ENCODE data around the gene RBM39. TPM values are rescaled to one million over a fixed set of nuclear protein-coding genes. Genes with fewer than 3 reads are reported as not detected.
A peak's percentile ranks its signal among the peaks of the same experiment; 100 is the strongest.

RBM39 gene
- total and polyA plus RNA-seq, 2 of the 13 experiments (the other 11 are each of a cell fraction or from before 2014, with no cell fraction given), result 788 to 920 TPM

DNA sequence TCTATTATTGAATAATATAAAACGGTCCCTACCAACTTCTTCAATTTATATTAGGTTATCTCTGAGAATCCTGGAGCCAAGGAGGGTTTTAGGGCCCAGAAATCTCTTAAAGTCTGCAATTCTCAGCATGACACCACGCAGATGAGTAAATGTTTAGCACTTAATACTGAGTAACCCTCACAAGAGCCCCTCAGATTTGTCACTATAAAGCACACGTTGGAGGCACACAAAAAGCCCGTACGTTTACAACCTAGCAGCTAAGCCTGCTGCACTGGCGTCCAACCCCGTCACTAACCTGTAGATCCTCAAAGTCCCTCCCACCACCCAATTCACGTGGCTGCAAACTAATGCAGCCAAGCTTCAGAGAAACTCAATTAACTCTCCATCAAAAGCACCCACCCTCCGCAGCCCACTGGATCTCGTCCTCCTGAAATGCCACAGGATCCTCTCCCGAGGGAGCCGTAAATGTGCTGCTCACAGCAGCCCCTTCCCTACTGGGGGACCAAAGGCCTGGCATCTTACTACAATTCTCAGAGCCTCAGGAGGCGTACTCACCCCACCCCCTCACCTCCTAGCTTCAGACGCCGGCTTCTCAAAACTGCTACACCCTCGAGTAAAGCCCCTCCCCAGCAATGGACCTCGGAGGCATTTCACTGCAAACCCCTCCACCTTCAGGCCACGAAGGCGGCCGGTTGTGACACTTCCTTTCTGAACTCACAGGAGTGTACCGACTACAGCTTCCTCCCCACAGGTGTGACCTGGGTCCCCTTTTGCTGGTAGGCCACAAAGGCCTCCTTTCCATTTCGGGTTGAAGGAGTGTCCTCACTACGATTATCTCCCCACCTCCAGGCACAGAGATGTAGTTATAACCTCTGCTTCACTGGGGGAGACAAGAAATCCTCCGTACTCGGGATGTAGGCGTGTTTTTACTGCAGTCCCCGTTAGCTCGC lies 78.3 kb downstream of the RBM39 start (continued):
- TF ChIP-seq, protein P1, sequence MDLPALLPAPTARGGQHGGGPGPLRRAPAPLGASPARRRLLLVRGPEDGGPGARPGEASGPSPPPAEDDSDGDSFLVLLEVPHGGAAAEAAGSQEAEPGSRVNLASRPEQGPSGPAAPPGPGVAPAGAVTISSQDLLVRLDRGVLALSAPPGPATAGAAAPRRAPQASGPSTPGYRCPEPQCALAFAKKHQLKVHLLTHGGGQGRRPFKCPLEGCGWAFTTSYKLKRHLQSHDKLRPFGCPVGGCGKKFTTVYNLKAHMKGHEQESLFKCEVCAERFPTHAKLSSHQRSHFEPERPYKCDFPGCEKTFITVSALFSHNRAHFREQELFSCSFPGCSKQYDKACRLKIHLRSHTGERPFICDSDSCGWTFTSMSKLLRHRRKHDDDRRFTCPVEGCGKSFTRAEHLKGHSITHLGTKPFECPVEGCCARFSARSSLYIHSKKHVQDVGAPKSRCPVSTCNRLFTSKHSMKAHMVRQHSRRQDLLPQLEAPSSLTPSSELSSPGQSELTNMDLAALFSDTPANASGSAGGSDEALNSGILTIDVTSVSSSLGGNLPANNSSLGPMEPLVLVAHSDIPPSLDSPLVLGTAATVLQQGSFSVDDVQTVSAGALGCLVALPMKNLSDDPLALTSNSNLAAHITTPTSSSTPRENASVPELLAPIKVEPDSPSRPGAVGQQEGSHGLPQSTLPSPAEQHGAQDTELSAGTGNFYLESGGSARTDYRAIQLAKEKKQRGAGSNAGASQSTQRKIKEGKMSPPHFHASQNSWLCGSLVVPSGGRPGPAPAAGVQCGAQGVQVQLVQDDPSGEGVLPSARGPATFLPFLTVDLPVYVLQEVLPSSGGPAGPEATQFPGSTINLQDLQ (CRISPR knock-in tag; IDR thresholded peaks at IDR 0.05), result no peak
- TF ChIP-seq NR2C2 (CRISPR knock-in tag; IDR thresholded peaks at IDR 0.05; ENCODE audit: borderline replicate concordance) (no peak), THAP11 (CRISPR knock-in tag; IDR thresholded peaks at IDR 0.05) (peak; percentile 28; the same call in 1 of the 2 replicates), ZNF331 (CRISPR knock-in tag; IDR thresholded peaks at IDR 0.05) (no peak; the same call in 1 of the 2 replicates), ZKSCAN5 (CRISPR knock-in tag; IDR thresholded peaks at IDR 0.05) (0 out of 2 replicates have a peak, but pooled peaks have one; percentile 25), FOXP1 (IDR thresholded peaks at IDR 0.05) (no peak), FOXP1 (CRISPR knock-in tag; IDR thresholded peaks at IDR 0.05) (0 out of 2 replicates have a peak, but pooled peaks have one; percentile 18), PTBP1 (IDR thresholded peaks at IDR 0.05; ENCODE audit: low read depth, low read length, poor library complexity, severe bottlenecking) (peak; percentile 59), FOSL2 (CRISPR knock-in tag; IDR thresholded peaks at IDR 0.05) (peak; percentile 2; the same call in 1 of the 2 replicates), EED (CRISPR knock-in tag; IDR thresholded peaks at IDR 0.05) (no peak), SMAD9 (CRISPR knock-in tag; IDR thresholded peaks at IDR 0.05) (no peak), ZBTB1 (CRISPR knock-in tag; IDR thresholded peaks at IDR 0.05; ENCODE audit: borderline replicate concordance) (no peak; the same call in 1 of the 2 replicates), NPAS2 (CRISPR knock-in tag; IDR thresholded peaks at IDR 0.05; ENCODE audit: borderline replicate concordance) (no peak), CEBPB (IDR thresholded peaks at IDR 0.05; ENCODE audit: borderline replicate concordance, low read depth, low read length) (no peak), RXRB (CRISPR knock-in tag; IDR thresholded peaks at IDR 0.05; ENCODE audit: borderline replicate concordance) (0 out of 2 replicates have a peak, but pooled peaks have one; percentile 23), FOXK1 (CRISPR knock-in tag; IDR thresholded peaks at IDR 0.05; ENCODE audit: borderline replicate concordance, low read depth) (0 out of 2 replicates have a peak, but pooled peaks have one; percentile 11), POLR2G (IDR thresholded peaks at IDR 0.05; ENCODE audit: low read depth, low read length) (peak; percentile 21), HOXA9 (CRISPR knock-in tag; IDR thresholded peaks at IDR 0.05; ENCODE audit: borderline replicate concordance) (no peak), THAP8 (CRISPR knock-in tag; IDR thresholded peaks at IDR 0.05; ENCODE audit: borderline replicate concordance) (no peak), MIXL1 (CRISPR knock-in tag; IDR thresholded peaks at IDR 0.05) (peak; percentile 60; the same call in 1 of the 2 replicates), RBFOX2 (IDR thresholded peaks at IDR 0.05; ENCODE audit: low read depth, low read length) (no peak)
- TF ChIP-seq, protein P2, sequence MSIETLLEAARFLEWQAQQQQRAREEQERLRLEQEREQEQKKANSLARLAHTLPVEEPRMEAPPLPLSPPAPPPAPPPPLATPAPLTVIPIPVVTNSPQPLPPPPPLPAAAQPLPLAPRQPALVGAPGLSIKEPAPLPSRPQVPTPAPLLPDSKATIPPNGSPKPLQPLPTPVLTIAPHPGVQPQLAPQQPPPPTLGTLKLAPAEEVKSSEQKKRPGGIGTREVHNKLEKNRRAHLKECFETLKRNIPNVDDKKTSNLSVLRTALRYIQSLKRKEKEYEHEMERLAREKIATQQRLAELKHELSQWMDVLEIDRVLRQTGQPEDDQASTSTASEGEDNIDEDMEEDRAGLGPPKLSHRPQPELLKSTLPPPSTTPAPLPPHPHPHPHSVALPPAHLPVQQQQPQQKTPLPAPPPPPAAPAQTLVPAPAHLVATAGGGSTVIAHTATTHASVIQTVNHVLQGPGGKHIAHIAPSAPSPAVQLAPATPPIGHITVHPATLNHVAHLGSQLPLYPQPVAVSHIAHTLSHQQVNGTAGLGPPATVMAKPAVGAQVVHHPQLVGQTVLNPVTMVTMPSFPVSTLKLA (IDR thresholded peaks at IDR 0.05), result 0 out of 2 replicates have a peak, but pooled peaks have one; percentile 9
- TF ChIP-seq, protein P3, sequence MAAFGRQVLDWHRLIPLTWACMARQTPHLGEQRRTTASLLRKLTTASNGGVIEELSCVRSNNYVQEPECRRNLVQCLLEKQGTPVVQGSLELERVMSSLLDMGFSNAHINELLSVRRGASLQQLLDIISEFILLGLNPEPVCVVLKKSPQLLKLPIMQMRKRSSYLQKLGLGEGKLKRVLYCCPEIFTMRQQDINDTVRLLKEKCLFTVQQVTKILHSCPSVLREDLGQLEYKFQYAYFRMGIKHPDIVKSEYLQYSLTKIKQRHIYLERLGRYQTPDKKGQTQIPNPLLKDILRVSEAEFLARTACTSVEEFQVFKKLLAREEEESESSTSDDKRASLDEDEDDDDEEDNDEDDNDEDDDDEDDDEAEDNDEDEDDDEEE (CRISPR knock-in tag; IDR thresholded peaks at IDR 0.05), result peak; percentile 71
